ENCODE results near the gene LRTM2. TPM values are rescaled to one million over a fixed set of nuclear protein-coding genes. Genes with fewer than 3 reads are reported as not detected.

The LRTM2 gene
- total RNA-seq, 1 experiment from 2014 or later = not detected

DNA sequence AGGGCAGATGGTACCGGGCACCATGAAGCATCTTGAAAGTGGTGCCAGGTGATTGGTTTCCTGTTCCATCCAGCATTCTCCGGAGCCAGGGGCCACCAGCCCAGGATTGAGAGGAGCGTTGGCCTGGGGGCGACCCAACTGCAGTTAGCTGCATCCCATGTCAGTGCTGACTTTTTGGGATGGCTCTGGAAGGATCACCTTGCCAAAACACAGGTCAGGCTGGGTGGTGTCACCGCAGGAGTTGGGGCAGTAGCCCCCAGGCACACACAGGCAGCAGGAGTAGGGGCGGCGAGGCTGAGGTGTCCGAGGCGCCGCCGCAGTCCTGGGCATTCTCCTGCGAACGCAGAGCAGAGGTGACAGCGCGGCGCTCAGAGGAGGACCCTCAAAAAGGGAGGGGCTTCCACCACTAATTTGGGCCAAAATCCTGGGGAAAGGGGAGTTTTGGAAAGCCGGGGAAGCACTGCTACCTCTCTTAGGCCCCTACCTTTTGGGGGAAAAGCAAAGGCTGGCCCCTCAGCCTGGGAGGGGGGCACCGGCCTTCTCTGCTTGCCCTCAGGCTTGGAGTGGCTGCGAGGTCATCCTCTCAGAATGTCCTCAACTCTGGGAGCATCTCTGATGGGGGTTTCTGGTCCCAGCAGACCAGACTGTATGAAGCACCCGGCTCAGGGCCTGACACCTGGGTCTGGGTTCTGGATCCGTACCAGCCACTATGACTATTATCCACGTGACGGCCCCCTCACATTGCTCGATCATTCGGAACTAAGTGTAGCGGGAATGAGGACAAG is 26.7 kb upstream of the LRTM2 start:
- POLR2A ChIA-PET (ENCODE audit: unreplicated experiment) = no interaction called here
- Histone ChIP-seq H3K9me2 (ENCODE audit: insufficient read depth) (no peaks in the 10 kb centered on the region), H4K20me1 (ENCODE audit: insufficient read depth) (no peaks in the 10 kb centered on the region), H3K27ac (no peak overlapping the region), H3K9me3 (ENCODE audit: insufficient read depth, low read depth) (no peaks in the 10 kb centered on the region), H3F3A (ENCODE audit: insufficient read depth, low read depth) (peaks cover under 1% of the 10 kb centered on the region; the same call in 1 of the 2 replicates), H3K27me3 (ENCODE audit: insufficient read depth, low read depth) (no peaks in the 10 kb centered on the region), H3K4me1 (replicated peaks; ENCODE audit: insufficient read depth) (peaks cover 6% of the 10 kb centered on the region; the same call in 1 of the 2 replicates), H2AFZ (no peak overlapping the region), H3K4me3 (no peak overlapping the region), H3K36me3 (ENCODE audit: low read depth) (no peaks in the 10 kb centered on the region), H3K4me2 (no peak overlapping the region), H3K79me2 (ENCODE audit: low read depth) (no peaks in the 10 kb centered on the region)
- no peak for DNase-seq
- no TSS peak for BruUV-seq (replicated peaks)
- intact Hi-C loops (cut with micrococcal nuclease; ENCODE audit: unreplicated experiment) = no loop called here
- no peak for TF ChIP-seq EZH2 (IDR thresholded peaks at IDR 0.05; ENCODE audit: low read depth)
- TF ChIP-seq, protein P1, sequence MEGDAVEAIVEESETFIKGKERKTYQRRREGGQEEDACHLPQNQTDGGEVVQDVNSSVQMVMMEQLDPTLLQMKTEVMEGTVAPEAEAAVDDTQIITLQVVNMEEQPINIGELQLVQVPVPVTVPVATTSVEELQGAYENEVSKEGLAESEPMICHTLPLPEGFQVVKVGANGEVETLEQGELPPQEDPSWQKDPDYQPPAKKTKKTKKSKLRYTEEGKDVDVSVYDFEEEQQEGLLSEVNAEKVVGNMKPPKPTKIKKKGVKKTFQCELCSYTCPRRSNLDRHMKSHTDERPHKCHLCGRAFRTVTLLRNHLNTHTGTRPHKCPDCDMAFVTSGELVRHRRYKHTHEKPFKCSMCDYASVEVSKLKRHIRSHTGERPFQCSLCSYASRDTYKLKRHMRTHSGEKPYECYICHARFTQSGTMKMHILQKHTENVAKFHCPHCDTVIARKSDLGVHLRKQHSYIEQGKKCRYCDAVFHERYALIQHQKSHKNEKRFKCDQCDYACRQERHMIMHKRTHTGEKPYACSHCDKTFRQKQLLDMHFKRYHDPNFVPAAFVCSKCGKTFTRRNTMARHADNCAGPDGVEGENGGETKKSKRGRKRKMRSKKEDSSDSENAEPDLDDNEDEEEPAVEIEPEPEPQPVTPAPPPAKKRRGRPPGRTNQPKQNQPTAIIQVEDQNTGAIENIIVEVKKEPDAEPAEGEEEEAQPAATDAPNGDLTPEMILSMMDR (conservative IDR thresholded peaks at IDR 0.05) = no peak
- CTCF ChIA-PET = no interaction called here

DNA sequence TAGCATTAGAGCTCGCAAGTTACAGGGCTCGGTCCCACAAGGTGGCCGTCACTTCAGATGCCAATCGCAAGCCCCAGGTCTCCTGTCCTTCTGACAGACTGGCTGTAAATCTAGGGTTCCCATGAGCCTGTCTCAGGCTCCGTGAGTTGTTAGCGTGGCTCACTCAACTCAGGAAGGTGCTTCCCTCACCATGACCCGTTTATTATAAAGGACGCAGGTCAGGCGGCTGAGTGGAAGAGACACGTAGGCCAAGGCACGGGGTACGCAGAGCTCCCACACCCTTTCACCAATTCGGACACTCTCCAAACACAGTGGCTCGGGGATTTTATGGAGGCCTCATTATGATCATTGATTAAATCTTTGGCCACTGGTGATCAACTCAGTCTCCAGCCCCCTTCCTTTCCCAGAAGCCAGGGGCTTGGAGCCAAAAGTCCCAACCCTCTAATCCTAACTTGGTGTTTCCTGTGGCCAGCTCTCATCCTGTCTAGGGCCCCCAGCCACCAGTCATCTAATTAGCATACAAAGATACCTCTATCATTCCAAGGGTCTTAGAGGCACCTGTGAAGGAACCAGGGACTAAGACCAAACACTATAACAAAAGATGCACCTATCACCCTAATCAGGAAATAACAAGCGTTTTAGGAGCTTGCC is 25.8 kb upstream of the LRTM2 start:
- H3K27me3 ChIP-seq (ENCODE audit: insufficient read depth, low read depth) = no peaks in the 10 kb centered on the region
- H3K27ac ChIP-seq = no peak overlapping the region
- no peaks in the 10 kb centered on the region for H3K36me3 ChIP-seq (ENCODE audit: low read depth)
- CTCF ChIA-PET = interaction anchor here (2.2 kb wide), 1 partner anchor 145 kb away, joined by 10 read pairs; no protein-coding TSS in a partner anchor
- peaks cover 6% of the 10 kb centered on the region; the same call in 1 of the 2 replicates for H3K4me1 ChIP-seq (replicated peaks; ENCODE audit: insufficient read depth)
- POLR2A ChIA-PET (ENCODE audit: unreplicated experiment) = no interaction called here
- no peaks in the 10 kb centered on the region for H3K79me2 ChIP-seq (ENCODE audit: low read depth)
- intact Hi-C loops (cut with micrococcal nuclease; ENCODE audit: unreplicated experiment) = loop anchor here (5.0 kb wide), 1 partner anchor 788 kb away; no protein-coding TSS in a partner anchor
- H4K20me1 ChIP-seq (ENCODE audit: insufficient read depth) = no peaks in the 10 kb centered on the region
- H3K4me3 ChIP-seq = no peak overlapping the region
- DNase-seq = no peak
- H2AFZ ChIP-seq = no peak overlapping the region
- BruUV-seq (replicated peaks) = no TSS peak
- H3K9me3 ChIP-seq (ENCODE audit: insufficient read depth, low read depth) = no peaks in the 10 kb centered on the region
- no peaks in the 10 kb centered on the region for H3K9me2 ChIP-seq (ENCODE audit: insufficient read depth)
- no peaks in the 10 kb centered on the region for H3F3A ChIP-seq (ENCODE audit: insufficient read depth, low read depth)
- TF ChIP-seq, protein P1 (conservative IDR thresholded peaks at IDR 0.05) = no peak
- no peak for TF ChIP-seq EZH2 (IDR thresholded peaks at IDR 0.05; ENCODE audit: low read depth)
- H3K4me2 ChIP-seq = no peak overlapping the region

DNA sequence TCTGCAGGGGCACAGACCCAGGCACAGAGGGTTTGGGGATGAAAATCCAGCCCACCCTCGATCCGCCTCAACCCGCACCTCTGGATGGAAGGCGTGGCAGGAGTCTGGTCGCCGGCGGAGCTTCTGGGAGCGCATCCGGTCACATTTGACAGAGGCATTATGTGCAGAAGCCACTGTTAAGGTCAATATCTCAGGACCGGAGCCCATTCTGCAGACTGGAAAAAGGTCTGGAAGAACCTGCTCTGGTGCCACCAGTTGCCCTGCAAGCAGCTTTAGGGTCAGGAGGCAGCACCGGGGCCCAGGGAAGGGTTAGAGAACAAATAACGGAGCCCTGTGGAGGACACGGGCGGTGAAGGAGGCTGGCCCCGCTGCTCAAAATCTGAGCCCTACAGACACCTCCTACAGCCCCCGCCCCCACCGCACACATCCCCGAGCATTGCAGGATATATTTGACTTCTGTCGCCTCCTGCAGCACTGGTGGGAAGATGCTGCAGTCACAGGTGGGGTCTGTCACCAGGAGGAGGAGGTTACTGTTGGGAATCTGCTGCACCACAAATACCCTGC is 25.1 kb upstream of the LRTM2 start:
- H3K4me3 ChIP-seq = no peak overlapping the region
- H3K4me2 ChIP-seq = peak overlapping the region; percentile 75
- H3K79me2 ChIP-seq (ENCODE audit: low read depth) = no peaks in the 10 kb centered on the region
- no peaks in the 10 kb centered on the region for H3K9me3 ChIP-seq (ENCODE audit: insufficient read depth, low read depth)
- ChIA-PET POLR2A (ENCODE audit: unreplicated experiment) (no interaction called here), CTCF (interaction anchor here (0.9 to 2.2 kb wide), 3 partner anchors 135 to 144 kb away, joined by 4 to 10 read pairs (median 5); no protein-coding TSS in a partner anchor)
- no peaks in the 10 kb centered on the region for H4K20me1 ChIP-seq (ENCODE audit: insufficient read depth)
- no peak for TF ChIP-seq EZH2 (IDR thresholded peaks at IDR 0.05; ENCODE audit: low read depth)
- TF ChIP-seq, protein P1 (conservative IDR thresholded peaks at IDR 0.05) = no peak
- peaks cover 6% of the 10 kb centered on the region; the same call in 1 of the 2 replicates for H3K4me1 ChIP-seq (replicated peaks; ENCODE audit: insufficient read depth)
- H3F3A ChIP-seq (ENCODE audit: insufficient read depth, low read depth) = no peaks in the 10 kb centered on the region
- BruUV-seq (replicated peaks) = no TSS peak
- no peak overlapping the region for H3K27ac ChIP-seq
- no peaks in the 10 kb centered on the region for H3K27me3 ChIP-seq (ENCODE audit: insufficient read depth, low read depth)
- intact Hi-C loops (cut with micrococcal nuclease; ENCODE audit: unreplicated experiment) = loop anchor here (5.0 kb wide), 1 partner anchor 787 kb away; no protein-coding TSS in a partner anchor
- DNase-seq = no peak
- H2AFZ ChIP-seq = no peak overlapping the region
- no peaks in the 10 kb centered on the region for H3K9me2 ChIP-seq (ENCODE audit: insufficient read depth)
- H3K36me3 ChIP-seq (ENCODE audit: low read depth) = no peaks in the 10 kb centered on the region

All from PC-9 (cell line).